ENCODE data around the gene VASH1. TPM values are rescaled to one million over a fixed set of nuclear protein-coding genes. Genes with fewer than 3 reads are reported as not detected.

Gene VASH1
- total and polyA plus RNA-seq, 9 donors: 18.6 to 61.2 (median 55.3) TPM

- peaks cover 41% of the 10 kb centered on the region for H3K4me1 ChIP-seq (ENCODE audit: control insufficient read depth, insufficient read depth, low read length)
- H3K4me3 ChIP-seq (ENCODE audit: low read length): peak overlapping the region; percentile 60
- peaks cover 3% of the 10 kb centered on the region for H3K27me3 ChIP-seq (ENCODE audit: control insufficient read depth, insufficient read depth, low read length)
- DNase-seq: no peak
- H3K27ac ChIP-seq (ENCODE audit: low read length): peak overlapping the region; percentile 75
- whole genome bisulfite sequencing (ENCODE audit: insufficient coverage): 37% methylated on average over 4 of the region's 26 CpGs
- H3K36me3 ChIP-seq (ENCODE audit: control insufficient read depth, insufficient read depth, low read length): peaks cover 2% of the 10 kb centered on the region
- H3K9me3 ChIP-seq (replicated peaks; ENCODE audit: control insufficient read depth, low read depth, low read length): no peaks in the 10 kb centered on the region
Observed at GRCh38 chr14:76760331-76761135, 735 bp upstream of the VASH1 start.

DNA sequence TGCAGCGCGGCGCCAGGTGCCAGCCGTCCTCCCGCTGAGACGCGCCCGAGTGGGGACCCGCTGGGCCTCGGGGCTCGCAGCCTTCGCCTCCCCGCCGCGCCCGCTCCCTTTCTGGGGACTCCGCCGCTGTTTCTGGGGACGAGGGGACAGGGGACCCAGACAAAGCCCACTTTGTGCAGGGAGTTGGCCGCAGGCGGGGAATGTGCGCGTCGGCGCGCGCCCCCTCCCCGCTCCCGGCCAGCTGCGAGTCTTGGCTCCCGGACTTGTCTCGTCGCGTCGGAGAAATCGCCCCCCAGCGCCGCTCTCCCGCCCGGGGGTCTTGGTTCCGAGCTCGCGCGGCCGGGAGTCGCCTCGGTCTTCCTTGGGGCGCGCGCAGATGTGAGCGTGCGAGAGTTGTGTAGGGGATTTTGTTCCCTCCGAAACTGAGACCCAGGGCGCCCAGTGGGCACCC, 717 bp downstream of the VASH1 start:
- Histone ChIP-seq H3K36me3 (ENCODE audit: control insufficient read depth, insufficient read depth, low read length) (peaks cover 13% of the 10 kb centered on the region), H3K27ac (ENCODE audit: low read length) (peak overlapping the region; percentile 63), H3K4me3 (ENCODE audit: low read length) (peak overlapping the region; percentile 84), H3K9me3 (replicated peaks; ENCODE audit: control insufficient read depth, low read depth, low read length) (no peaks in the 10 kb centered on the region), H3K27me3 (ENCODE audit: control insufficient read depth, insufficient read depth, low read length) (peaks cover 3% of the 10 kb centered on the region), H3K4me1 (ENCODE audit: control insufficient read depth, insufficient read depth, low read length) (peaks cover 30% of the 10 kb centered on the region)
- DNase-seq: peak; percentile 43
- WGBS (ENCODE audit: insufficient coverage): 0% methylated on average over 39 of the region's 54 CpGs

- Histone ChIP-seq H3K27ac (ENCODE audit: low read length) (peak overlapping the region; percentile 63), H3K27me3 (ENCODE audit: control insufficient read depth, insufficient read depth, low read length) (peaks cover 3% of the 10 kb centered on the region), H3K4me3 (ENCODE audit: low read length) (peak overlapping the region; percentile 84), H3K9me3 (replicated peaks; ENCODE audit: control insufficient read depth, low read depth, low read length) (no peaks in the 10 kb centered on the region), H3K36me3 (ENCODE audit: control insufficient read depth, insufficient read depth, low read length) (peaks cover 16% of the 10 kb centered on the region), H3K4me1 (ENCODE audit: control insufficient read depth, insufficient read depth, low read length) (peaks cover 34% of the 10 kb centered on the region)
- 20% methylated on average over 13 of the region's 28 CpGs for WGBS (ENCODE audit: insufficient coverage)
- peak; percentile 51 for DNase-seq
Observed at GRCh38 chr14:76762411-76763095, 1.3 kb downstream of the VASH1 start.

DNA sequence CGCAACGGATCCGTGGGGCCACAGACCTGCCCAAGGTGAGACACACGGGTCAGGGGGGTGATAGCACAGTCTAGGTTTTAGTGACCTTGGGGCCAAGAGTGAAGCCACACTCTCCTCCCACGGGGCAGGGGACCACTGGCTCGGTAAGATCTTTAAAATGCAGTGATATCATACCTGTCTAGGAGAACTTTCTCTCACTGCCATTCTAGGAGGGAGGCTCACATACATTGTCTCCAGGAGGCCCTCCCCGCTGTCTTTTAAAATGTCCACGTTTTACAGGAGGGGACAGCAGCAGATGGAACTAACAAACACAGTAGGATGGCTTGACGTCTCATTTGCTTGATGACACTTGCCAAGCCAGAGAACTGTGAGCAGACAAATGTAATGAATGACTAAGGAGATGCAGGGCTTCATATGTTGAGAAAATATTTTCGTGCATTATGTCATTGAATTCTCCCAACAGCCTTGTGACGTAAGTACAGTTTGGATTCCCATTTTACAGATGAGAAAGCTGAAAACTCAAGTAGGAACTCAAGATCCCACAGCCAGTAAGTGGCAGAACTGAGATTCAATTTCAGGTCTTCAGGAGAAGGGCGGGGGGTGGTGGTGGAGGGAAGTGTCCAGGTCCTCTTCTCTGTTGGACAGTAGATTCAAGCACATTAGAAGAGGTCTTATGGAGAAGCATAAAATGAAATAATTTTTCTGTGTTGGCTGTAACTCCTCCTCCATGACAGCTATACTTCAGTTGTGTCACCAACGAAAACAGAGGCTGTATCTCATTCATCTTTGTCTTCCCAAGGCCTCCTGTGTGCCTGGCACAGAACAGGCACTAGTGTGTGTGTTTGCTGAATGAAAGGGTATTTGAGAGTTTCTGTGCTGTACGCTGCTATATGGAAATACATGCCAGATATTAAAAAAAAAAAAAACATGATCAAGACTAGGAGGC, 2.1 kb downstream of the VASH1 start:
- peaks cover 42% of the 10 kb centered on the region for H3K4me1 ChIP-seq (ENCODE audit: control insufficient read depth, insufficient read depth, low read length)
- WGBS (ENCODE audit: insufficient coverage): 49% methylated on average over 8 of the region's 14 CpGs
- peak overlapping the region; percentile 31 for H3K27ac ChIP-seq (ENCODE audit: low read length)

GRCh38 chr14:76765461-76765931, 4.2 kb downstream of the VASH1 start:
- peak; percentile 6 for DNase-seq
- Histone ChIP-seq H3K4me3 (ENCODE audit: low read length) (no peak overlapping the region), H3K27me3 (ENCODE audit: control insufficient read depth, insufficient read depth, low read length) (peaks cover 3% of the 10 kb centered on the region), H3K36me3 (ENCODE audit: control insufficient read depth, insufficient read depth, low read length) (peaks cover 33% of the 10 kb centered on the region), H3K4me1 (ENCODE audit: control insufficient read depth, insufficient read depth, low read length) (peaks cover 52% of the 10 kb centered on the region), H3K27ac (ENCODE audit: low read length) (no peak overlapping the region), H3K9me3 (replicated peaks; ENCODE audit: control insufficient read depth, low read depth, low read length) (no peaks in the 10 kb centered on the region)
- 100% methylated on average over 2 of the region's 6 CpGs for WGBS (ENCODE audit: insufficient coverage)

More for the DNA sequence above, 2.1 kb downstream of the VASH1 start:
- H3K9me3 ChIP-seq (replicated peaks; ENCODE audit: control insufficient read depth, low read depth, low read length): no peaks in the 10 kb centered on the region
- peak overlapping the region; percentile 84 for H3K4me3 ChIP-seq (ENCODE audit: low read length)
- DNase-seq: peak; percentile 49
- peaks cover 3% of the 10 kb centered on the region for H3K27me3 ChIP-seq (ENCODE audit: control insufficient read depth, insufficient read depth, low read length)
- peaks cover 20% of the 10 kb centered on the region for H3K36me3 ChIP-seq (ENCODE audit: control insufficient read depth, insufficient read depth, low read length)

GRCh38 chr14:76767681-76768656, 6.7 kb downstream of the VASH1 start:
- Histone ChIP-seq H3K9me3 (replicated peaks; ENCODE audit: control insufficient read depth, low read depth, low read length) (no peaks in the 10 kb centered on the region), H3K4me1 (ENCODE audit: control insufficient read depth, insufficient read depth, low read length) (peaks cover 51% of the 10 kb centered on the region), H3K27me3 (ENCODE audit: control insufficient read depth, insufficient read depth, low read length) (no peaks in the 10 kb centered on the region), H3K4me3 (ENCODE audit: low read length) (no peak overlapping the region), H3K27ac (ENCODE audit: low read length) (peak overlapping the region; percentile 65), H3K36me3 (ENCODE audit: control insufficient read depth, insufficient read depth, low read length) (peaks cover 50% of the 10 kb centered on the region)
- peak; percentile 78 for DNase-seq
- 31% methylated on average over 6 of the region's 15 CpGs for WGBS (ENCODE audit: insufficient coverage)

DNA sequence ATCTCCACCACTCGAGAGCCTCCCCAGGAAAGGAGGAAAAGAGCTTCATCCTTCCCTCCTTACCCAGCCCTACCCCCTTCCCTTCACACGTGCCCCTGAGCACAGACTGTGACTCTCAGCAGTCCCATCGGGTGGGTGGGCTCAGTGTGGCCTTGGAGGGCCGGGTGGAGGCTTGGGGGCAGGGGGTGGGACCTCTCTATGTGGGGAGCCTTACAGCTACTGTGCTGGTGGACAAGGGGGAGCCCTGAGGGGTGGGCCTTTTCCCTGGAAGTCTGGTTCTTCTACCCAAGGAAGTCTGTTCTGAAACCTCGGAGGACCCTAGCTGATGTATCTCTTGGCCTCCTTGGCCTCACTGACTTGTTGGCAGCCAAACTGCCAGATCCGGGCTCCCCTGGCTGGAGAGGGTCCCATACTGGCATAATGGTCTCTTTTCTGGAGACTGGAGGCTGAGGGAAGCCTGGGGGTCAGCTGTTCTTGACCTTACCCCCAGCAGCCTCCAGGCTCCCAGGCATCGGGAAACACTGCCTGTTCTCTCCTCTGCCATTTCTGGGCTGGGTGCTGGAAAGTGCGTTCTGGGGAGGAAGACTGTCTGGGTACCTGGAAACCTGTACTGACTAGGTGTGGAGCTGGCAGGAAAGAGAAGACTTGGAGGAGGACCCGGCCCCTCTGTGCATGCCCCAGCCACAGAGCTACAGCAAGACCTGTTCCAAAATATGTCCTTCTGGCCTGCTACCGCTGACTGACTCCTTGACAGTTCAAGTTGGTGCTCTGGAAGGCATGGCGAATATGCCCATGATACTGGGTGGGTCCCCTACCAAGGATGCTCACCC, 7.6 kb downstream of the VASH1 start:
- no peak for DNase-seq
- 83% methylated on average over 4 of the region's 11 CpGs for WGBS (ENCODE audit: insufficient coverage)
- Histone ChIP-seq H3K4me1 (ENCODE audit: control insufficient read depth, insufficient read depth, low read length) (peaks cover 52% of the 10 kb centered on the region), H3K9me3 (replicated peaks; ENCODE audit: control insufficient read depth, low read depth, low read length) (no peaks in the 10 kb centered on the region), H3K27me3 (ENCODE audit: control insufficient read depth, insufficient read depth, low read length) (no peaks in the 10 kb centered on the region), H3K27ac (ENCODE audit: low read length) (no peak overlapping the region), H3K36me3 (ENCODE audit: control insufficient read depth, insufficient read depth, low read length) (peaks cover 52% of the 10 kb centered on the region), H3K4me3 (ENCODE audit: low read length) (no peak overlapping the region)

DNA sequence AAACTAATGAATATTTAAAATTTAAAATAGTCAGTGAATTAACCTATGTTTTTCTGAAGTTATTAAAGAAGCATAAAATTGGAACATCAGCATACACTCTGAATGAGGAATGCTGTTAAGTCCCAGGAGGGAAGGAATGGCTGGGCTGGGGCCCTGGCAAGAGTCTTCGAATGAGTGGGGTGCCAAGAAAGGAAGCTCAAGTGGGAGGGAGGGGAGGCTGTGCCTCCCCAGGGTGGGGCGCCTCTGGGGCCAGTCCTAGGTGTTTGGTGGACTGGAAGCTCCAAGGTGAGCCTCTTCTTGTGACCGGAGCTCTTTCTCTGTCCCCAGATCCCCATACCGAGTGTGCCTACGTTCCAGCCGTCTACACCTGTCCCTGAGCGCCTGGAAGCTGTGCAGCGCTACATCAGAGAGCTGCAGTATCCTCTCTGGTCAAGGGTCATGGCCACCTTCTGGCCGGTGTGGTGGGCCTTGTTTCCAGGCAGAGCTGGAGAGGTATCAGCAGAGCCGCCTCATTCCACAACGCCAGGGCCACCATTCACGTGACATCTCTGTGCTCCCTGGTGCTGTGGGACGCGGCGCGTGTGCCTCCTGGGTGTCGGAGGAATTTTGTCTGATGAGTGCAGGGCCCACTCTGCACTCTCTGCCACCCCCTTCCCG, 8.5 kb downstream of the VASH1 start:
- DNase-seq: no peak
- Histone ChIP-seq H3K36me3 (ENCODE audit: control insufficient read depth, insufficient read depth, low read length) (peaks cover 61% of the 10 kb centered on the region), H3K4me3 (ENCODE audit: low read length) (no peak overlapping the region), H3K27me3 (ENCODE audit: control insufficient read depth, insufficient read depth, low read length) (no peaks in the 10 kb centered on the region), H3K4me1 (ENCODE audit: control insufficient read depth, insufficient read depth, low read length) (peaks cover 52% of the 10 kb centered on the region), H3K27ac (ENCODE audit: low read length) (no peak overlapping the region), H3K9me3 (replicated peaks; ENCODE audit: control insufficient read depth, low read depth, low read length) (no peaks in the 10 kb centered on the region)
- WGBS (ENCODE audit: insufficient coverage): 80% methylated on average over 11 of the region's 18 CpGs
